ENCODE results near the gene C1orf50. TPM values are rescaled to one million over a fixed set of nuclear protein-coding genes. Genes with fewer than 3 reads are reported as not detected.

C1orf50 gene
- total and polyA plus RNA-seq, 2 experiments from 2014 or later = 7.3 to 22.1 TPM

DNA sequence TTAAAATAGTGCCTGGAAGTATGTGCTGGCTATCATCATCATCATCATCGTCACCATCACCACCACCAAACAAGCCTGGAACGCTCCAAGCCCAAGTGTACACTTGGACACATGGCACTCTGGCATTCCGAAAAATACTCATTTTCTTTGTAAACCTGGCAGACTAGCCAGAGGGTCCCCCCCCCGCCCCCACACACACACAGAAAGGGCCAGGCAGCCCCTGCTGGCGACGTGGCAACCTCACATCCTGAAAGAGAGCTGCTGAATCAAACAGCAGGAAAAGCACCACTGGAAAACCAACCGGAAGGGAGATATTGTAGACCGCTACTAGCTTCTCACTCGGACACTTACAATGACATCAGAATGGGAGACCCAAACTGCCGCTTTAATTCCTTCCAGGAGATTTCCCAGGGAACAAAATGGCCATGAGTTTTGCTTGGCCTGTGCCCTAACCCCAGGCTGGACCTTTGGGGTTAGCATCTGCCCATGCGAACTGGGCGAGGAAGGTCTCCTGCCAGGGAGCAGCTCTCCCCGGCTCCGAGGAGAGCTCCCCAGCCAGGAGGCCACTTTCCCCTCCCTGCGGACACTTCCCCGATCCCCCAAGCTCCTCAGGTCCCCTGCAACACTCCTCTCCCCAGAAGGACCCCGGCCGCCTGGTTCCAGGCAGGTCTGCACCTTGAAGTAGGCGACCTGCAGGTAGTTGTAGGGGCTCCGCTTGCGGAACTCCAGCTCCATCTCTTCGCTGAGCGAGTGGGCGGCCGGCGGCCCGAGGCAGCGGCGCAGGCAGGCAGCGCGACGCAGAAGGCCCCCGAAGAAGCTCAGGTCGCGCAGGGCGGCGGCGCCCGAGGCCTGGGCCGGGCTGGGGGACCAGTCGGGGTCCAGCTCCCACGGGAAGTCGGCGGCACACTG lies 963 bp upstream of the C1orf50 start:
- H3K27ac ChIP-seq = peak overlapping the region; percentile 65
- H3K9me3 ChIP-seq (ENCODE audit: low read depth) = no peaks in the 10 kb centered on the region
- DNase-seq (ENCODE audit: low read depth in 1 of 2, low spot score in 1 of 2) = peak; percentile 69 to 87
- H3K36me3 ChIP-seq = peaks cover 11% of the 10 kb centered on the region
- peak overlapping the region; percentile 58 for H3K4me3 ChIP-seq
- TF ChIP-seq, protein P1, sequence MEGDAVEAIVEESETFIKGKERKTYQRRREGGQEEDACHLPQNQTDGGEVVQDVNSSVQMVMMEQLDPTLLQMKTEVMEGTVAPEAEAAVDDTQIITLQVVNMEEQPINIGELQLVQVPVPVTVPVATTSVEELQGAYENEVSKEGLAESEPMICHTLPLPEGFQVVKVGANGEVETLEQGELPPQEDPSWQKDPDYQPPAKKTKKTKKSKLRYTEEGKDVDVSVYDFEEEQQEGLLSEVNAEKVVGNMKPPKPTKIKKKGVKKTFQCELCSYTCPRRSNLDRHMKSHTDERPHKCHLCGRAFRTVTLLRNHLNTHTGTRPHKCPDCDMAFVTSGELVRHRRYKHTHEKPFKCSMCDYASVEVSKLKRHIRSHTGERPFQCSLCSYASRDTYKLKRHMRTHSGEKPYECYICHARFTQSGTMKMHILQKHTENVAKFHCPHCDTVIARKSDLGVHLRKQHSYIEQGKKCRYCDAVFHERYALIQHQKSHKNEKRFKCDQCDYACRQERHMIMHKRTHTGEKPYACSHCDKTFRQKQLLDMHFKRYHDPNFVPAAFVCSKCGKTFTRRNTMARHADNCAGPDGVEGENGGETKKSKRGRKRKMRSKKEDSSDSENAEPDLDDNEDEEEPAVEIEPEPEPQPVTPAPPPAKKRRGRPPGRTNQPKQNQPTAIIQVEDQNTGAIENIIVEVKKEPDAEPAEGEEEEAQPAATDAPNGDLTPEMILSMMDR (IDR thresholded peaks at IDR 0.05; ENCODE audit: low read depth, low read length) = peak; percentile 66
- H3K27me3 ChIP-seq = no peaks in the 10 kb centered on the region
- peaks cover 17% of the 10 kb centered on the region for H3K4me1 ChIP-seq (ENCODE audit: low read depth)

DNA sequence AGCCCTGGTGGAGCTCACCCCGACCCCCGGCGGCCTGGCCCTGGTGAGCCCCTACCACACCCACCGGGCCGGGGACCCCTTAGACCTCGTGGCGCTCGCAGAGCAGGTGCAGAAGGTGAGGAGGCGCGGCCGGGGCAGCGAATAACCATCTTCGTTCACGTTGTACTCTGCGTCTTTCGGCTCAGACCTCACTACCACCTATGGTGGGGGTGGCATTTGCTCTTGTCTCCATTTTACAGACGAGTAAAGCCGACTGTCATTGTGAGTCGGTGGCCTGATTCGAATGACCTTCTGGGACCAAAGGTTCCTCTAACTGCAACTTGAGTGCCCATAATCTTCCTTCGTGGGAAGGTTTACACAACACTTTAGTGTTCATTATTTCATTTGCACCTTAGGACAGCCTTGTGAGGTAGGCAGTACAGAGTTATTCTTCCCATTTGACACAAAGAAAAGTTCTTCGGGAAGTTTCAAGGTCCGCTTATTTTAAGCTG lies 506 bp downstream of the C1orf50 start:
- H3K4me1 ChIP-seq (ENCODE audit: low read depth) = peaks cover 24% of the 10 kb centered on the region
- H3K9me3 ChIP-seq (ENCODE audit: low read depth) = no peaks in the 10 kb centered on the region
- no peak for DNase-seq (ENCODE audit: low read depth in 1 of 2, low spot score in 1 of 2)
- H3K27ac ChIP-seq = peak overlapping the region; percentile 81
- TF ChIP-seq, protein P1 (IDR thresholded peaks at IDR 0.05; ENCODE audit: low read depth, low read length) = no peak
- H3K27me3 ChIP-seq = no peaks in the 10 kb centered on the region
- H3K36me3 ChIP-seq = no peaks in the 10 kb centered on the region
- peak overlapping the region; percentile 58 for H3K4me3 ChIP-seq

DNA sequence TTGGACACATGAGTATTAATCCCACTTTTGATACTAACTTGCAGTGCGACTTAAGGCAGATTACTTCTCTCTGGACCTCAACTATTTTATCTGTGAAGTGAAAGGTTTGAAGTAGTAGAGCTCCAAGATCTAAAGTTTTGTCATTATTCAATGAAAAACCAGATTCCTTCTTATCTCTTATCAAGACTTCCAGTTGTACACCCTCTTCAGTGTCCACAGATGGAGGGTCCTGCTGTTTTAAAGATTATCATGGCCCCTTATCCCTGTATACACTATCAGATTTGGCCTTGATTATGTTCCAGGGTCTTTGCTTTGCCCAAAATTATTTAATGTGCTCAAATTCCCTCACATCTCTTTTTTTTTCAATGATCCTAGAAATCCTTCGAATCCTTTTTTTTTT lies 1.1 kb downstream of the C1orf50 start:
- DNase-seq (ENCODE audit: low read depth in 1 of 2, low spot score in 1 of 2) = no peak
- TF ChIP-seq, protein P1 (IDR thresholded peaks at IDR 0.05; ENCODE audit: low read depth, low read length) = no peak
- Histone ChIP-seq H3K27me3 (no peaks in the 10 kb centered on the region), H3K27ac (peak overlapping the region; percentile 81), H3K9me3 (ENCODE audit: low read depth) (no peaks in the 10 kb centered on the region), H3K4me1 (ENCODE audit: low read depth) (peaks cover 24% of the 10 kb centered on the region), H3K36me3 (no peaks in the 10 kb centered on the region), H3K4me3 (peak overlapping the region; percentile 58)

DNA sequence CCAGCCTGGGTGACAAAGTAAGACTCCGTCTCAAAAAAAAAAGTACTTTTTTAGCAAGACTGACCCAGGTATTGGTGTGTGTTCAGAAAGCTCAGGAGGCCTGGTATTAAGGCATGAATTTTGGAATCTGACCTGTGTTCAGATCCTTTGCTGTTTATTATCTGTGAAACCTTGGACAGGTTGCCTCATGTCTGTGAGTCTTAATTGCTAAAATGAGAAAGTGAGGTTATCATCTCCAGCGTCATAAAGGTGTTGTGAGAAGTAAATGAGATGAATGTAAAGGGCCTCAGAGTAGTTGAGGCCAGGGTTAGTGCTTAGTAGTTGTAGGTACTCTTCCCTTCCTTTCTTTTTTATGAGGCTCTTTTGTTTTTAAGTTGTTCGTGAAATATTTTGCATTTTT lies 2.8 kb downstream of the C1orf50 start:
- TF ChIP-seq, protein P1 (IDR thresholded peaks at IDR 0.05; ENCODE audit: low read depth, low read length) = no peak
- Histone ChIP-seq H3K4me1 (ENCODE audit: low read depth) (peaks cover 18% of the 10 kb centered on the region), H3K36me3 (peaks cover 14% of the 10 kb centered on the region), H3K27me3 (no peaks in the 10 kb centered on the region), H3K4me3 (no peak overlapping the region), H3K9me3 (ENCODE audit: low read depth) (no peaks in the 10 kb centered on the region), H3K27ac (no peak overlapping the region)
- no peak for DNase-seq (ENCODE audit: low read depth in 1 of 2, low spot score in 1 of 2)

DNA sequence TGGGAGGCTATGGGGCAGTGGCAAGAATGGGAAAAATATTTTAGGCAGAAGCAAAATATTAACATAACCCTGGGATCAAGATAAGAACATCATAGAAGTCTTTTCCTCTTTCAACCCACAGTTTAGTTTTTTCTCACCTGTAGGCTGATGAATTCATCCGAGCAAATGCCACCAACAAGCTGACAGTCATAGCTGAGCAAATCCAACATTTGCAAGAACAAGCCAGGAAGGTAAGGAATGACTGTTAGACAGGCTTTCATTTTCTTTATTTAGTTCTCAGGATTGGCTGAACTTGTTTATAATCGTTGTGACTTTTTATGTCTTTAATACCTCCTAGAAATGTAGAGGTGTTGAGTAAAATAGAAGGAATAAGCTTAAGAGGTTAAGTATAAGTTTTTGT lies 6.4 kb downstream of the C1orf50 start:
- Histone ChIP-seq H3K27me3 (no peaks in the 10 kb centered on the region), H3K27ac (no peak overlapping the region), H3K4me3 (no peak overlapping the region), H3K36me3 (peaks cover 34% of the 10 kb centered on the region), H3K4me1 (ENCODE audit: low read depth) (peaks cover 6% of the 10 kb centered on the region), H3K9me3 (ENCODE audit: low read depth) (no peaks in the 10 kb centered on the region)
- TF ChIP-seq, protein P1 (IDR thresholded peaks at IDR 0.05; ENCODE audit: low read depth, low read length) = no peak
- no peak for DNase-seq (ENCODE audit: low read depth in 1 of 2, low spot score in 1 of 2)
